Uterus (tissue), 2 donors: ENCODE results near the gene GSS.

Experiments
- CTCF ChIP-seq, 4 experiments: fragments of 200-600 bp in 2 of 4; fragments of 450-650 bp in 2 of 4; sonication (generic) in 2 of 4; IDR thresholded peaks; one replicate each; pipeline ENCODE4 v1.5.1; 2016 to 2019; ENCODE audit warnings: antibody characterized with exemption in 4 of 4, mild to moderate bottlenecking in 2 of 4, moderate library complexity in 1 of 4
- POLR2A ChIP-seq, 2 donors: fragments of 450-650 bp; IDR thresholded peaks; one replicate each; pipeline ENCODE4 v1.6.1; 2016; ENCODE audit warnings: antibody characterized with exemption in 2 of 2, mild to moderate bottlenecking in 1 of 2, moderate library complexity in 1 of 2

- TF ChIP-seq CTCF (IDR thresholded peaks at IDR 0.05) (no peak), POLR2A (IDR thresholded peaks at IDR 0.05) (no peak)
Measured at GRCh38 chr20:34916774-34917354, 38.7 kb downstream of the GSS start.
